Gastrocnemius medialis (tissue), 4 donors: ENCODE results near the gene HMX3.

Experiments used
- POLR2A ChIP-seq, 2 donors: fragments of 450-650 bp; IDR thresholded peaks; one replicate each; pipeline ENCODE4 v1.6.1; 2017; ENCODE audit warnings: antibody characterized with exemption in 2 of 2, mild to moderate bottlenecking in 2 of 2, moderate library complexity in 2 of 2
- TF ChIP-seq, protein P1 (sequence below), 5 experiments: fragments of 450-650 bp in 3 of 5; fragments of 200-600 bp in 2 of 5; sonication (generic) in 2 of 5; IDR thresholded peaks in 4 of 5; conservative IDR thresholded peaks in 1 of 5; 1 replicate in 4 of 5; 2 replicates in 1 of 5; pipeline ENCODE4 v1.5.1; 2016 to 2019; ENCODE audit warnings: antibody characterized with exemption in 5 of 5, mild to moderate bottlenecking in 3 of 5, moderate library complexity in 3 of 5

DNA sequence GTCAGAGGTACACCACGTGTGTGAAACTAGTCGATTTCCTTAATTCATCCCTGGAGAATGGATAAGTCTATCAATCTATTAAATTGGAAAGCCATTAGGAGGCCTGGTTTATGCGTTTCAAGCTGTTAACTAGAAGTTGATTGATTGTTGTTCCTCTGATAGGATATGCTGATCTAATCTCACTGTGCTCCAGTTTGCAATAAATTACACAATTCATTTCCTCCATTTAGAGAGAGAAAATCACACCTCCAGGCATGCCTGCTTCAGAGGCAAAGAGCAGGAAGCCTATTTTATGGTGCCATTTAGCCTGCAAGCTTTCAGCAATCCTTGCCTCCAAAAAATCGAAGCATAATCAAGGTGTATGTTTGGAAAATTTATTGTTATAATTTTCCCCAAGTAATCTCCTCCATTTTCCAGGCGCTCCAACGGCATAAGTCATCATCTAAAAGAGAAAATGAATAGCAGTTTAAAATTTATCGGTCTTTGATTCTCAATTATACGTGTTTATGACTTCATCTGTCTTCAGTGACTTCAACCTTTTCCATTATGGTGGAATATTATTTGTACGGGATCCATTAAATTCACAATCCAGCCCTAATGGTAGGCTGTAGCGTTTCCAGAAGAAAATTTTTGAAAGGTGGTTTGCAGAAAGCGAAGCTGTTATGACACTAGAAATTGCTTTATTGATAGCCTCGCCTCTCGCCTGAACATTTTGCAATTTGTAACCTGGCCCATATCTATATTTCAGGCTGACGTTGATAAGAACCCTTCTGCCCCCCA, 42.9 kb upstream of the HMX3 start:
- TF ChIP-seq, protein P1, sequence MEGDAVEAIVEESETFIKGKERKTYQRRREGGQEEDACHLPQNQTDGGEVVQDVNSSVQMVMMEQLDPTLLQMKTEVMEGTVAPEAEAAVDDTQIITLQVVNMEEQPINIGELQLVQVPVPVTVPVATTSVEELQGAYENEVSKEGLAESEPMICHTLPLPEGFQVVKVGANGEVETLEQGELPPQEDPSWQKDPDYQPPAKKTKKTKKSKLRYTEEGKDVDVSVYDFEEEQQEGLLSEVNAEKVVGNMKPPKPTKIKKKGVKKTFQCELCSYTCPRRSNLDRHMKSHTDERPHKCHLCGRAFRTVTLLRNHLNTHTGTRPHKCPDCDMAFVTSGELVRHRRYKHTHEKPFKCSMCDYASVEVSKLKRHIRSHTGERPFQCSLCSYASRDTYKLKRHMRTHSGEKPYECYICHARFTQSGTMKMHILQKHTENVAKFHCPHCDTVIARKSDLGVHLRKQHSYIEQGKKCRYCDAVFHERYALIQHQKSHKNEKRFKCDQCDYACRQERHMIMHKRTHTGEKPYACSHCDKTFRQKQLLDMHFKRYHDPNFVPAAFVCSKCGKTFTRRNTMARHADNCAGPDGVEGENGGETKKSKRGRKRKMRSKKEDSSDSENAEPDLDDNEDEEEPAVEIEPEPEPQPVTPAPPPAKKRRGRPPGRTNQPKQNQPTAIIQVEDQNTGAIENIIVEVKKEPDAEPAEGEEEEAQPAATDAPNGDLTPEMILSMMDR (IDR thresholded peaks at IDR 0.05 in 4 of 5, conservative IDR thresholded peaks at IDR 0.05 in 1 of 5), result no peak
- no peak for TF ChIP-seq POLR2A (IDR thresholded peaks at IDR 0.05)
